DOHH2 (cell line): ENCODE results near the gene REV1.

Experiments
- EZH2phosphoT487 ChIP-seq: fragments of 200-600 bp; sonication (generic); IDR thresholded peaks from 2 replicates; pipeline ENCODE4 v1.6.1; 2017; ENCODE audit warnings: borderline replicate concordance, mild to moderate bottlenecking, antibody characterized with exemption, low read length, moderate library complexity, mixed read lengths
- TF ChIP-seq, protein P1 (sequence below): fragments of 200-600 bp; sonication (generic); IDR thresholded peaks from one replicate; pipeline ENCODE4 v1.5.1; 2014; ENCODE audit warnings: antibody characterized with exemption, mild to moderate bottlenecking, low read depth, low read length; ENCODE audit not compliant: poor library complexity, severe bottlenecking

DNA sequence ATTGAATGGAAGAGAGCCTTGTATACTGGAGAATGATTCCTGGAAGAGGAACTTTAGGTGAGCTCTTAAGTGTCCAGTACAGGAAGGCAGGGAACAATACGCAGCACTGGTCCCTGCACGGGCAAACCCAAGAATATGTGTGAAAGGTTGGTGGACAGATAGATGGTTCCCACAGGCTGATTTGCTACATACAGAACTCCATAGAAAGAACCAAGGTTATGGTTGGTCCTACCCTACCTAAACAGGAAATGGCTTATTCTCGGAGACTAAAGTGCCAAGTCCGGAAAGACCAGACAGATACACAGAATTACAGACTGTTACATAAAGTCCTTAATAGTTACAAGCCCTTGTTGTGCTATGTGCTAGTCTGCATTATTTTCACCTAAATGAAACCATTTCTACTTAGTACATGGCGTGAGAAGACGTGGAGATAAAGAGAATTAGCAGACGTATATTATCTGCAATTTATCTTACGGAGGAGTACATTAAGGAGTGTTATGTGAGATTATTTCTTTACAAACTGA, 1.2 kb downstream of the REV1 start:
- TF ChIP-seq, protein P1, sequence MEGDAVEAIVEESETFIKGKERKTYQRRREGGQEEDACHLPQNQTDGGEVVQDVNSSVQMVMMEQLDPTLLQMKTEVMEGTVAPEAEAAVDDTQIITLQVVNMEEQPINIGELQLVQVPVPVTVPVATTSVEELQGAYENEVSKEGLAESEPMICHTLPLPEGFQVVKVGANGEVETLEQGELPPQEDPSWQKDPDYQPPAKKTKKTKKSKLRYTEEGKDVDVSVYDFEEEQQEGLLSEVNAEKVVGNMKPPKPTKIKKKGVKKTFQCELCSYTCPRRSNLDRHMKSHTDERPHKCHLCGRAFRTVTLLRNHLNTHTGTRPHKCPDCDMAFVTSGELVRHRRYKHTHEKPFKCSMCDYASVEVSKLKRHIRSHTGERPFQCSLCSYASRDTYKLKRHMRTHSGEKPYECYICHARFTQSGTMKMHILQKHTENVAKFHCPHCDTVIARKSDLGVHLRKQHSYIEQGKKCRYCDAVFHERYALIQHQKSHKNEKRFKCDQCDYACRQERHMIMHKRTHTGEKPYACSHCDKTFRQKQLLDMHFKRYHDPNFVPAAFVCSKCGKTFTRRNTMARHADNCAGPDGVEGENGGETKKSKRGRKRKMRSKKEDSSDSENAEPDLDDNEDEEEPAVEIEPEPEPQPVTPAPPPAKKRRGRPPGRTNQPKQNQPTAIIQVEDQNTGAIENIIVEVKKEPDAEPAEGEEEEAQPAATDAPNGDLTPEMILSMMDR: no peak
- no peak for TF ChIP-seq EZH2phosphoT487
